HG03095 (cell line): ENCODE data around the gene MINDY4.
"Not testable (repeated sequence)": the region's sequence is repeated elsewhere in the genome, so short reads cannot be mapped to it uniquely, and the experiment has no call there.

Source experiments
- ATAC-seq: cut with Tn5 transposase; IDR thresholded peaks from one replicate; pipeline ENCODE4 v1.9.1; 2021; ENCODE audit warnings: moderate library complexity; ENCODE audit not compliant: unreplicated experiment

The MINDY4 gene

DNA sequence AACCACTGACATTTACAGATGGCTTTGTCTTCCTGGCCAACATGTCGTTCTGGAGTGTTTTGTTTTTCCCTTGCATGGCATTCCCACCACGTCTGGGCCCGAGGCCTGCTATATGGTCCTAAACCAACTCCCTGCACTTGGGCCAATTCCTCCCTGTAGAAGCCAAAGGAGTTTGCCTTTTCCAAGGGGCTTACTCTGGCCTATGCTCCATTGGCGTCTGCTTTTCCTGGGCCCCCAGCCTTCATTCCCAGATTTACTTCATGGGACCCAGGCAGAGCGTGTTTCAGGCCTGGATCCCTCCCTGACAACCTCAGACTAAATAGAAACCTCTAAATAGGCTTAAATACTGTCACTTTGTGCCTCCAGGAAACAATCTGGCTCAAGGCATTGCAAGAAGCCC is 60.7 kb downstream of the MINDY4 start:
- ATAC-seq = no peak

DNA sequence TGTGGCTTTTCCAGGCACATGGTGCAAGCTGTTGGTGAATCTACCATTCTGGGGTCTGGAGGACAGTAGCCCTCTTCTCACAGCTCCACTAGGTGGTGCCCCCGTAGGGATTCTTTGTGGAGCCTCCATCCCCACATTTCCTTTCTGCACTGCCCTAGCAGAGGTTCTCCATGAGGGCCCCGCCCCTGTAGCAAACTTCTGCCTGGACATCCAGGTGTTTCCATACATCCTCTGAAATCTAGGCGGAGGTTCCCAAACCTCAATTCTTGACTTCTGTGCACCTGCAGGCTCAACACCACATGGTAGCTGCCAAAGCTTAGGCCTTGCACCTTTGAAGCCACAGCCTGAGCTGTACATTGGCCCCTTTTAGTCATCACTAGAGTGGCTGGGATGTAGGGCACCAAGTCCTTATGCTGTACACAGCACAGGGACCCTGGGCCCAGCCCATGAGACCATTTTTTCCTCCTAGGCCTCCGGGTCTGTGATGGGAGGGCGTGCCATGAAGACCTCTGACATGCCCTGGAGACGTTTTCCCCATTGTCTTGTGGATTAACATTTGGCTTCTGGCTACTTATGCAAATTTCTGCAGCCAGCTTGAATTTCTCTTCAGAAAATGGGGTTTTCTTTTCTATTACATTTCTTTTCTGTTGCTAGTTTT is 62.9 kb downstream of the MINDY4 start:
- not testable (repeated sequence) for ATAC-seq

DNA sequence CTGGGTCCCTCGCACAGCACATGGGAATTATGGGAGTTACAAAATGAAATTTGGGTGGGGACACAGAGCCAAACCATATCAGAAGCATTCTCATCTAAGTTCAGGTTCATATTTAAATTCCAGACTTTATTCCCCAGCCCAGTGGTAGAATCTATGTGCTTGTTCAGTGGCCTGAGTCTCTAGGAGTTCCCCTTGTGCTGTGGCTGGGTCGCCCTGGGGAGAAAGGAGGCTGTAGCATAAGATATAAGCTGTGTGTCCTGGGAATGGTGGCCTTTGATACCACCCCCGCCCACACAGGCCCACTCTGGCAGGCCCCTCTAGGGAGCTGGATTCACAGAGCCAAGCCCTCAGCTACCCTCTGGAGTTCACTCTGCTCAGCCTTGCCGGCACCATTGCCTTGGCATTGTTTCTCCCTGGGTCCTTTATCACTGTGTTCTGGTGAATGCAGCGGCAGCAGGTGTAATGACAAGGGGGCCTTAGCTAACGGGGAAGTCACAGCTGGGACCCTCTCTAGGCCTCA is 64.2 kb downstream of the MINDY4 start:
- ATAC-seq = no peak

DNA sequence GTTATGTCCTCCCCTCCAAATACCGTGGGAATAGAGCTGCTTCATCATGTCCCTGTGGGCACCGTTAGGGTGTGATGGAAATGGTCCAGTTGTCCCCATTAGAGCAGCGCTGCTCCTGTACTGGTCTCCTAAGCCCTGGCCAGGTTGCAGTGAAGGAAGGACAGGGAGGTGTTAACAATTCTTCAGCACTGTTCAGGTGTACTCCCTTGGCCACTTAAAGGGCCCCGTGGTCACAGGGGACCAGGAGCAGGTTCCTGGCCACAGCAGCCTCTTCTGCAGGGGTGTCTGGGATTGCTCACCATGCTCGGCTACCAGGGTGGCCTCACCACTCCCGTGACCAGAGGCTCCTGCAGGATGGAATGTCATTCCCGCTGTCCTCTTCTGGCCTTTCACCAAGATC is 65.8 kb downstream of the MINDY4 start:
- ATAC-seq = no peak

DNA sequence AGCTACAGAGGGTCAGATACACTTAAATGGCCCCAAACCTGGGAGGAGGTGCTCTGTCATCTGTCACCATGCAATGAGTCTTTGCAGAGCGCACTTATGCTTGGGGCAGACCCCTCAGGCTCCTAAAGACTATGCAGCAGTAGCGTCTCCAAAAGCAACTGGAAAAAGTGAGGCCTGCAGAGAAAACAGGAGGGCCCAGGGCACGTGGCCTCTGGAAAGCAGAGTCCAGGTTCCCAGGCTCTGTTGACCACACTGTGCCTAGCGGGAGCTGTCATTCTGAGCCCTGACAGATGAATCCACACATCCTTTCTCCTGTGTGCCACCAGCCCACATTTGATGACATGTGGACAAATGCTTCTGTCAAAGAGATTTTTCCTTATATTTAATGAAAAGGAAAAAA is 66.4 kb downstream of the MINDY4 start:
- ATAC-seq = no peak

DNA sequence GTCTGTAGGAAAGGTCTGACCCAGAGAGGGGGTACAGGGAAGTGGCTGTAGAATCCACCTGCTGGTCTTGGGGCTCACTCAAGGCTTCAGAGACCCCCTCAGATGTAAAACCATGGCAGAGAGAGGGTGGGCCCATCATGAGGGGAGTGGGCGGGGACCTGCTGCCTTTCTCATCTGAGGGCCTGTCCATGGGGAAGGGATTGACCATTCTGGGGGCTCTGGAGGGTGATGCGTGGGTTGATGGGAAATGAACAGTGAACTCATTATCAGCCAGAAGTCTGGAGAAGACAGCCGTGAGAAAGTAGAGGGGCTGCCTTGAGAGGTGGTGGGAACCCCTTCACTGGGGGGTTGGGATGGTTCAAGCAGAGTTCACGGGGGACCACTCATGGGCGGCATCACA is 66.8 kb downstream of the MINDY4 start:
- no peak for ATAC-seq

DNA sequence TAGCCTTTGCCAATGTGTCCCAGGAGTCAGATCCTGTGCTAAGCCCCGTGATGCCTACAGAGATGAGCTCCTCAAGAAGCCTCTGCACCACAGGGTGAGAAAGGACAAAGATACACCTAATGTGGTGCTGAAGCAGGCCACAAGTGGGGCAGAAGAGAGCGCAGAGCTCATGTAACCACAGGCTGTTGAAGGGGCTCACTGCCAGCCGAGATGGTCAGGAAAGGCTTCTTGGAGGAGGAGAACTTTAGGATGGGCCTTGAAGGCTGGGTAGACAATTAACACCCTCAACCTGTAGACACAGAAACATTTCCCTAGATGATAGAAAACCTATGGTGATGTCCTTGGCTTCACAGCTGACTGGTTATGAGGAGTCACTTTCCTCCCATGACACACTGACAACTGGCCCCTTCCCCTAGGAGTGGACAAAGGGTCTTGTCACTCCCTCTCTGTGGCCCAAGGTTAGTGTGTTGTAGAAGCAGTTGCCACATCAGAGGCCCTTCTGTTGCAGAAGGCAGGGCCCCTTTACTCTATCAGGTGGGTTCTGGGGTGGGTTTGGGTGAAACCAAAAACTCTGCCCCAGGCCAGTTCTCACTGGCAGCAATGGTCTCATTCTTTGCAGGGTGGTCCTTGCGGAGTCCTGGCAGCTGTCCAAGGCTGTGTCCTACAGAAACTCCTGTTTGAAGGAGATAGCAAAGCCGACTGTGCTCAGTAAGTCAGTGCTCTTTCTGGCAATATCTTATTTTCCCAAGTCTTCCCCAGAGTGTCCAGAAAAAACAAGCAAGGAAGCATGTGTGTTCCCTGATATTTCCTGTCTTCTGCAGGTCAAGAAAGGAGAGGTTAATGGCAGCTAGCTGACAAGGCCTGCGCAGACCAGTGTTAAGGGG is 69.2 kb downstream of the MINDY4 start:
- no peak for ATAC-seq

DNA sequence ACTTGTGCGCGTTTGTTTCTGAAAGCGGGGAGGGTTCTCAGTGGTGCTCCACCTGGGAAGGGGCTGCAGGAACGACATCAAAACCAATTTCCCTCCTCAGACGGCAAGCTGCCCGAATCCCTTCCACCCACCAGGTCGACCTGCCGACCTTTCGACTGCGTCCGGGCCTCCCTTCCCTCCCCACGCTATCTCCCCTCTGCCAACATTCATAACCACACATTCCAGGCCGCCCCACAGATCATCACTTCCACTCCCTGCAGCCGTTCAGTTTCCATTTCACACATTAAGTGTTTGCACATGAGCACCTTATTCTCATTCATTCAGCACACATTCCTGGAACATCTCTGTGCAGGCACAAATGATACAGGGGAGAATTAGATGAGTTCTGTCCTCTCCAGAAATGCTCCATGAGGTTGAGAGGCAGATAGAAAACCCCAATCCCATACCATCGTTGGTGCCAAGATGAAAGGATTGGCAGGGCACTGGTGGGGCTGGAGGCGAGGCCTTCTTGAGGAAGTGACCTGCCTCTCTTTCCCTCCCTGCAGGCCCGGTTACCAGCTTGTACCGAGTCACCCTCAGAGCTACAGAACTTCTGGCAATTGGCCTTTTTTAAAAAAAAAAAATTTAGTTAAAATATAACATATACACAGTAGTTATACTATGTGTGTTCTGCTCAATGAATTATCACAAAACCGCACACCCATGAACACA is 70.0 kb downstream of the MINDY4 start:
- ATAC-seq = no peak

DNA sequence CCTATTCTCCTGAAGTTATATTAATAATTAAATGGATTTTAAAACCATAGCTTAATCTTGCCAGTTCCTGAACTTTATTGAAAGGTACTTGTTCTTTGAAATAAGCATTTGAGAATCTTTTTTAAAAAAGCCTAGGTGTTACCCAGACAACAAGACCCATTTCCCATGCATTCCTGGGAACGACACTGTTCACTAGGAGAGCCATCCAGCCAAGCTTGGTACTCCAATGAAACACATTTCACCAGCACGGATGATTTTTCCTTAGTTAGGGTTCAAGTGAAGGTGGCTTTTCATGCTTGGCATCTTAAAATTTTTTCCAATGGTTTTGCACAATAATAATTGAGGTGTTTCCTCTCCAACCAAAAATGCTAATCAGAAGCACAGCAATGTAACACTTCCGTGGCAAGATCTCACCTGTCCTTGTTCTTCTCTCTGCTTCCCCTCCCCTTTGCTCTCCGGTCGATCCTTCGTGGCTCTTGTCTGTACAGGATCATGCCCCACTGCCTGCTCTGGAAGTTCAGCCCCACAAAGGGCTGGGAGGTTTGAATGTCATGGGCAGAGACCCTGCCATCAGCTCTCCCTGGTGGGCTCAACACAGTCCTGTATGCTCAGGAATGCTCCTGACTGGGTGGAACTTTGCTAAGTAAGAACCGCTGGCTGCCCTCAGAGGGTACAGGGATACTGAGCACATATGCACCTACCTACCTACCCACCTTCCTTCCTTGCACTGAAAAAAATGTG is 70.8 kb downstream of the MINDY4 start:
- no peak for ATAC-seq

DNA sequence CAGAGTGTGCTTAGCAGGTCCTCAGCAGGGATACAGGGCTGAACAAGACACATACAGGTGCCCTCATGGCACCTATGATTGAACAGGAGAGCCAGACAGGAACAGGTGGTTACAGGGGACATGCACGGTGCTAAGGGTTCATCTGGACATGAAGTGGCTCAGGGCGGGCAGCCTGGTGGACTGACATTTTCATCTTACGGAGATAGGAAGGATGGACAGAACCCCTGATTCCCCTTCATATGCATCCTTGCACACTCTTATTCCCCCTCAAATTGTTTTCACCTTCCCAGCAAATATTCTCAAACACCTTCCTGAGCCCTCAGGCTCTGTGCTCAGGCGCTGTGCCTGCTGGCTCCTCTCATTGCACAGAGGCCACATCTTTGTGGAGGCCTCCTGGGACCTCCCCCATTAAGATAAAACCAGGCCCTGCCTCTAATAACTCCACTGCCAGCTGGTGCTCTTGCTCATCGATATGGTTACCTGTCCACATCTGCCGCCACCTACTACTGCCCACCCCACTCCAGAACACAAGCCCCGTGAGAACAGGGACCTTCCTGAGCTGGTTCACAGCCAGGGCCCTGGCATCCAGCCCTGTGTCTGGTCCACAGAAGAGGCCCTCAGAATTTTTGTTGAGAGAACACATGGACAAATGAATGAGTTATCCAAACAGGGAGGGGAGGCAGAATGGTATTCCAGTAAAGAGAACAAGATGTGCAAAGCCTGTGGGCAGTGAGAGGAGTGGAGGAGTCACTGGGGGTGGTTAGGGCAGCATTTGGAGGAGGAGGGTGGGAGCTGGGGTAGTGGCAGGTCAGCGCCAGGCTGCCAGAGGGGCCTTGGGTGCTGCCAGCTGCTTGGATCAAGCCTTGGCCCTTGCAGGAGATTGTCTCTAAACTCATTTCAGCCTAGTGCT is 71.6 kb downstream of the MINDY4 start:
- no peak for ATAC-seq

DNA sequence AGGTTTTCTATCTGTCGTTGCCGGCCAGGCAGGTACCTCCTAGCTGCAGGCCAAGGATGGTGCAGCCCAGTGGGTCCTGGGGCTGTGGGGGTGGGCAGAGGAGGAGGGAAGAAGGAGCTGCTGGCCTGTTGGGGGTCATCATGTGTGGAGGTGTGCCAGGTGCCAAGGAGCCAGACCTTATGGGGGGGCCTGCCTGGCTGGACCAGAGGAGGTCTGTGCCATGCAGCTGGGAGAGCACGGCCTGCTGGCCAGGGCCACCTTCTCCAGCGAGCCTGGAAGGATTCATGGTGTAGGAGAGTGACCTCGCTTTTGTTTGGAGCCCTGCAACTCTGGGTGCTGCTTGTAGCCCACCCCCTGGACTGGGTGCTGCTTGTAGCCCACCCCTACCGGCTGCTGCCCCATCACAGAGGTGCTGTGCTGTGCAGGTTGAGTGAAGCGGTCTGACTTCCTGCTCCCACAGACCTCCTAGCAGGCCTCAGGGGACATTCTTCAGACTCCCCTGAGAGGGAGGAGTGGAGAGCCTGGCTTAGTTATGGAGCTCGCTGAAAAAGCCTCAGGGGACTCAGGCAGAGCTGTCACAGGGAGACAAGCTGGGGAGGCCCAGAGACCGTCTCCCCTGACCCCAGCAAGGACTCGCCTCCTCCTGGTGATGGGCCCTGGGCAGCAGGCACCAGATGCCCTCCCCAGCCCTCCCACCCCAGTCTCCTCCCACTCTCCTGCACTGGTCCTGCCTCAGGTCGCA is 72.7 kb downstream of the MINDY4 start:
- ATAC-seq = no peak

DNA sequence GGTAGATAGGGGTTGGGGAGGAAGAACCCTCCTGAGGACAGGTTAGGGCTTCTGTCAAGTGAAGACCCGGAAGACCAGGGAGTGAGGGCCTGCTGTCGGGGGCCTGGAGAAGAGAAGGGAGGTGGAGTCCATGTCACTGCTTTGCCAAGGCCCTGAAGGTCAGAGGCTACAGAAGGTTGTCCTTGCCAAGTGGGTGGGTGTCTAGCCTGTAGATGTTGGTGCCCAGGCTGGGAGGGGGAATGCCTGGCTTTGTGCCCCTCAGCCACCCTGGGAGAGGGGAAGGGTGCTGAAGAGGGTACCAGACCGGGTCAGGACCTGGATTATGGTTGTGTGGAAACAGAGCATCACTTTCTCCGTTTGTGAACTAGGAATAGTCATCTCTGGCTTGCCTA is 73.3 kb downstream of the MINDY4 start:
- no peak for ATAC-seq

DNA sequence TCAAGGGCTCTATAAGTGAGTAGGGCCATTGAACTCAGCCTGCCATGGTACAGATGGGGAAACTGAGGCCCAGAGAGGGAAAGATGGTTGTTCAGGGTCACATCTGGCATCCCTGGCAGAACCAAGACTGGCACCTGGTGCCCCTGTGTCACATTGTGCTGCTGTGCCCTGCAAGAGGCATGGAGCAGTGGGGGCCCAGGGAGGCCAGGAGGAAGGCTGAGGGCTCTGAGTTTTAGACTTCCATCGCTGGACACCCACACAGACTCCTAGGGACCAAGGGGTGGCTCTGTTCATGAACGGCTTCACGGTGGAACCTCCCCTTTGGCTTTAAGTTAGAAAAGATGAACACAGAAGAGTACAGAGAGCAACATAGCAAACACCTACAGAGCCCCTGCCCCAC is 73.7 kb downstream of the MINDY4 start:
- ATAC-seq = no peak

DNA sequence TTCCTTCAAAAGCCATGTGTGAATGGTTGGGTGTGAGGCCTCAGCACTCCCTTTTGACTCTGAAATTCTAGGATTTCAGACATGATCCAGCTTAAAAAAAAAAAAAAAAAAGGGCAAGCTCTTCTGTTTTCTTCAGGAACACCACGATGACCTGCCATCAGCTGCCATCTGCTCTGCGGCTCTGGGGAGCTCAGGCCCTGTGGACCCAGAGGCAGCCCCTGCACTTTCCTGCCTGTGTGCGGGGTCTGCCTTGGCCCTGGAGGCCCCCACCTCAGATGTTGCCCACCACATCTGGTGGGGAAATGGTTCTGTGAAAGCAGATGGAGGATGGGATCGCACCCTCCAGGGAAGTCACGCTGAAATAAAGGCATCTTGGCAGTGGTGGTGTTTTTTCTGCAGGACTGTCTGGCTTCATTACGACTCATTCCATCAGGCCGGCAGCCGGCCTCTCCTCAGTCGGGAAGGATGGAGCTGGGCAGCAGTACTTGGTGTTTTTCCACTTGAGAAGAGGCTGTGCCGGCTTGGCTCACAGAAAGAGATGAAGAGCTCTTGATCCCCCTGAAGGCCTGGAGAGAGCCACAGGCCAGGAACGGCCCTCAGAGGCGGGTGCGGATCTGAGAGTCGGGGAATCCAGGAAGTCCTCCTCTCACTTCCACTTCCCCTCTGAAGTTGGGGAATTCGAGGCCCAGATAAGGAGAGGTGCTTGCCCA is 74.4 kb downstream of the MINDY4 start:
- no peak for ATAC-seq

DNA sequence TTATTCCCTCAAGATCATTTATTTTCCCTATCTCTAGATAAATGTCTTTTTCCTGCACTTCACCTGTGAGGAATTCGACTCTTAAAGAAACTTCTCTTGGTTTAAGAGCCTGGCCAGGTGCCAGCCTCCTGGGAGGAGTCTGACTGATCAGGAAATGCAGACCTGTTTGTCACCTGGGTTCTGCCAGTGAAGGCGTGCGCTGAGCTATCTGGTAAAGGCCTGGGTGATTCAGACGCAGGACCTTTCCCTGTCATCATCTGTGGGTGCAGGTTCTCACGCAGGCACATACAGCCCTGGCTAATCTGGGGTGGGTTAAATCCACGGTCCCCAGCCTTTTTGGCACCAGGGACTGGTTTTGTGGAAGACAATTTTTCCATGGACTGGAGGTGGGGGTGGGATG is 75.2 kb downstream of the MINDY4 start:
- ATAC-seq = no peak

DNA sequence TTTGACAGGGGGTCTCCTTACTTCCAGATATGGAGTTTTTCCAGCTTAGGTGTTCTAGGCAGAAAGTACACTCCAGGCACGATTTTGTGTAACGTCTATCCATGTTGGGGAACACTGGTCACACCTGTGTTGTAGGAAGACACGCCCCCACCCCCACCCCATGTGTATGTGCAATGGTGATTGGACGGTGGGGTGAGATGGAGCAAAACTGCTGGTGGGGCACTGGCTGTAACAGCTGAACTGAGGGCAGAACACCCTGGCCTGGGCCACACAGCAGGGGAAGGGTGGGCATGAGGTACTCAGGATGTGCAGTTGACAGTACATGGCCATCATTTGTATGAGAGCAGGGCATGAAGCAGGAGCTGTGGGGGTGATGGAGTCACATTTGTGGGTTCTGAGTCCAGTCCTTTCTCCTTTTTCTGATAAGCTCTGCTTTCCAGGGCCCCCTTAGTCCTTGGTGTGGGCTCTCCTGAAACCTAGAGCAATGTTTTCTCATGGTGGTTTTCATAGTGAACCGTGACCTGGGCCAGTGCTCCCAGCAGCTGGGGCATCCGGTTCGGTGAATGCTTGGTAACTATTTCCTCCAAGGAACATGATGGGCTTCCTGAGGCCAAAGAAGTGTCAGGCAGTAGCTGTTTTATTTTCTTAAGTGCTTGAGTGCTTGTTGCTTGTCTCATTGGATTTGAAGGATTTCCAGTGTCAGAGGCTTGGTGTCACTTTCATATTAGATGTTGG is 77.1 kb downstream of the MINDY4 start:
- no peak for ATAC-seq

DNA sequence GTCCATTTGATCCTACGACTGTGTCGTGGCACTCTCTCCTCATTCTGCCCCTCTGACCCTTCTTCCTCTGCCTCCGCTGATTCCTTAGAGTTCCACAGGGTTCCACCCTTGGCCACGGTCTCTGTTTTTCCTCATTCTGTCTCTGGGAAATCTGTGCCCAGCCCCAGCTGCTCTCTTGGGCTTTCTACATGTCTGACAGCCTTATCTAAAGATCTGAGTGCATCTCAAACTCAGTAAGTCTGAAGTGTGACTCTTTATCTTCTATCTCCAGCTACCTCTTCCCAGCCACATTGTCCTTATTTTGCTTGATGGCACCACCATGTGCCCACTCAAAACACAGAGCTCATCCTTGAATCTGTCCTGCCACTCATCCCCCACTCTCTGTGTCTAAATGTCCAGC is 78.3 kb downstream of the MINDY4 start:
- no peak for ATAC-seq

DNA sequence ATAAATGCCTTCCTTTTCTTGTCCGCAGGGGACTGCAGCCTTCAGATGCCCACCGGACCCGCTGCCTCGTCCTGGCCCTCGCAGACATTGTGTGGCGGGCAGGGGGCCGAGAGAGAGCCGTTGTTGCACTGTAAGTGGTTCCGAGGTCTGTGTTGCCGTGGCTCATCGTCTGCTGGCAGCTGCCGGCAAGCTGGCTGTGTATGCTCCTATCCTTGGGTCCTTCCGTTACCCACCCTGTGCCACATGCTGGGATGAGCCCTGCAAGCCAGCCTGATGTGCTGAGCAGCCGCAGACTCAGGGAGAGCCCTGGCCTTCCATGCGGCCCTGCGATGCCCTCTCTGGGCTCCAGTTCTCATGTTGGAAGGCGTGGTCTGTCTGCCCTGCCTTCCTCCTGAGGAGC is 79.2 kb downstream of the MINDY4 start:
- ATAC-seq = no peak
